Loucy (cell line): ENCODE results near the gene AARS1.
"Not testable (repeated sequence)": the region's sequence is repeated elsewhere in the genome, so short reads cannot be mapped to it uniquely, and the experiment has no call there.

ENCODE experiments used
- EZH2phosphoT487 ChIP-seq: fragments of 200-600 bp; IDR thresholded peaks from 2 replicates; pipeline ENCODE4 v1.6.1; 2018; ENCODE audit warnings: antibody characterized with exemption, mild to moderate bottlenecking, moderate library complexity, borderline replicate concordance
- TF ChIP-seq, protein P1 (sequence below): fragments of 200-600 bp; sonication (generic); conservative IDR thresholded peaks from 2 replicates; pipeline ENCODE4 v1.5.1; 2014; ENCODE audit warnings: mild to moderate bottlenecking, antibody characterized with exemption, low read length

DNA sequence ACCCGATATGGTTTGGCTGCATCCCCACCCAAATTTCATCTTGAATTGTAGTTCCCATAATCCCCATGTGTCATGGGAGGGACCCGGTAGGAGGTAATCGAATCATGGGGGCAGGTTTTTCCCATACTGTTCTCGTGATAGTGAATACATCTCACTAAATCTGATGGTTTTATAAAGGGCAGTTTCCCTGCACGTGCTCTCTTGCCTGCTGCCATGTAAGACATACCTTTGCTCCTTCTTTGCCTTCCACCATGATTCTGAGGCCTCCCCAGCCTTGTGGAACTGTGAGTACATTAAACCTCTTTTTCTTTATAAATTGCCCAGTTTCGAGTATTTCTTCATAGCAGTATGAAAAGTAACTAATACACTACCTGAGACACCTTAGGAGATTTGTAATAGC is 82.9 kb downstream of the AARS1 start:
- TF ChIP-seq, protein P1, sequence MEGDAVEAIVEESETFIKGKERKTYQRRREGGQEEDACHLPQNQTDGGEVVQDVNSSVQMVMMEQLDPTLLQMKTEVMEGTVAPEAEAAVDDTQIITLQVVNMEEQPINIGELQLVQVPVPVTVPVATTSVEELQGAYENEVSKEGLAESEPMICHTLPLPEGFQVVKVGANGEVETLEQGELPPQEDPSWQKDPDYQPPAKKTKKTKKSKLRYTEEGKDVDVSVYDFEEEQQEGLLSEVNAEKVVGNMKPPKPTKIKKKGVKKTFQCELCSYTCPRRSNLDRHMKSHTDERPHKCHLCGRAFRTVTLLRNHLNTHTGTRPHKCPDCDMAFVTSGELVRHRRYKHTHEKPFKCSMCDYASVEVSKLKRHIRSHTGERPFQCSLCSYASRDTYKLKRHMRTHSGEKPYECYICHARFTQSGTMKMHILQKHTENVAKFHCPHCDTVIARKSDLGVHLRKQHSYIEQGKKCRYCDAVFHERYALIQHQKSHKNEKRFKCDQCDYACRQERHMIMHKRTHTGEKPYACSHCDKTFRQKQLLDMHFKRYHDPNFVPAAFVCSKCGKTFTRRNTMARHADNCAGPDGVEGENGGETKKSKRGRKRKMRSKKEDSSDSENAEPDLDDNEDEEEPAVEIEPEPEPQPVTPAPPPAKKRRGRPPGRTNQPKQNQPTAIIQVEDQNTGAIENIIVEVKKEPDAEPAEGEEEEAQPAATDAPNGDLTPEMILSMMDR: not testable (repeated sequence)
- not testable (repeated sequence) for TF ChIP-seq EZH2phosphoT487
